Measurements from ENCODE around the gene RABL3.

DNA sequence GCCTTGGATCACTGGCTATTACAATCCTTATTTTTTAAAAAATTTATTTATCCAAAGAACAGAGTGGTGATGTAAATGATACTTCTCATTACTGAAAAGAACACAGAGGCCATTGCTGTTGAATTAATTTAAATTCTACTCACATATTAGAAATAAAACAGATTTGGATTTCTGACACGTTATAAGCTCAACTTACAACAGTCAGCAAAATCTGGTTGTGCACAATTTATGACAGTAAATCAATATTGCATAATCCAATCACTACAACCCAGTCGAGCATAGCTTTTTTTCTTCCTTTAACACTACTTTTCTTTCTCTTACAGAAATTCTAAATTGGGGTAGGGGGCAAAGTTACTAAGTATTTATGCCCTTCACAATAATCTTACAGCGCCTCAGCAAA, 43.0 kb downstream of the RABL3 start:
- TF ChIP-seq POLR2AphosphoS5 (IDR thresholded peaks at IDR 0.05; ENCODE audit: low read depth, low read length) = no peak
- TF ChIP-seq POLR2A (IDR thresholded peaks at IDR 0.05; ENCODE audit: low read depth, low read length) = no peak
- TF ChIP-seq TAF1 (IDR thresholded peaks at IDR 0.05; ENCODE audit: low read depth, low read length) = no peak
- TF ChIP-seq PAX5 (IDR thresholded peaks at IDR 0.05; ENCODE audit: insufficient read depth, low read length, severe bottlenecking) = no peak
- no peak for TF ChIP-seq SPI1 (IDR thresholded peaks at IDR 0.05; ENCODE audit: low read depth, low read length)
